Measurements from ENCODE around the gene ZBTB7C. TPM values are rescaled to one million over a fixed set of nuclear protein-coding genes. Genes with fewer than 3 reads are reported as not detected.

The ZBTB7C gene
- total RNA-seq, 2 experiments from 2014 or later, result not detected

DNA sequence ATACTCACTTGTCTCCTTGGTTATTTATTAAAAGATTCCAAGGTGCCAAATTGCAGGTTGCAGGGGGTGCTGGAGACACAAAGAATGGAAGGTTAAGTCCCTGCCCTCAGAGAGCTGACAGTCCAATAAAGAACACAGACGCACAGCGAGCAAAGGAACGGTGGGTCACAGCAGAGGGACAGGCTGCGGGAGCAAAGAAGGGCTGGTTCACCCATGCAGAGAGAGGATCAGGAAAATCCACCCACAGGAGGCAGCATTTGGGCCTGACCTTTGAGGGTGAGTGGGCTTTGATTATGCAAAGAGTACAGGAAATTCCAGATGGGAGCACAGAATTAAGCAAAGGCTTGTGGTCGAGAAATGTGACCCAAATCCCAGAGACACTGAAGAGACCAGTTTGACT lies 45.0 kb downstream of the ZBTB7C start:
- no peak overlapping the region for H3K27ac ChIP-seq (ENCODE audit: low read depth, low read length, poor library complexity, severe bottlenecking)
- DNase-seq (ENCODE audit: low spot score), result no peak
- POLR2A ChIA-PET, result no interaction called here
- no peaks in the 10 kb centered on the region for H3K79me2 ChIP-seq (ENCODE audit: insufficient read depth, low read depth, low read length)
- intact Hi-C loops (cut with micrococcal nuclease; ENCODE audit: unreplicated experiment), result no loop called here
- H3K4me1 ChIP-seq (ENCODE audit: insufficient read depth, low read length, poor library complexity, severe bottlenecking), result no peaks in the 10 kb centered on the region
- no peaks in the 10 kb centered on the region for H3K9me2 ChIP-seq (ENCODE audit: insufficient read depth, low read length)
- H4K20me1 ChIP-seq (ENCODE audit: insufficient read depth, low read length), result no peaks in the 10 kb centered on the region
- TF ChIP-seq EZH2phosphoT487 (IDR thresholded peaks at IDR 0.05; ENCODE audit: borderline replicate concordance, low read depth, low read length), result no peak
- TF ChIP-seq, protein P1, sequence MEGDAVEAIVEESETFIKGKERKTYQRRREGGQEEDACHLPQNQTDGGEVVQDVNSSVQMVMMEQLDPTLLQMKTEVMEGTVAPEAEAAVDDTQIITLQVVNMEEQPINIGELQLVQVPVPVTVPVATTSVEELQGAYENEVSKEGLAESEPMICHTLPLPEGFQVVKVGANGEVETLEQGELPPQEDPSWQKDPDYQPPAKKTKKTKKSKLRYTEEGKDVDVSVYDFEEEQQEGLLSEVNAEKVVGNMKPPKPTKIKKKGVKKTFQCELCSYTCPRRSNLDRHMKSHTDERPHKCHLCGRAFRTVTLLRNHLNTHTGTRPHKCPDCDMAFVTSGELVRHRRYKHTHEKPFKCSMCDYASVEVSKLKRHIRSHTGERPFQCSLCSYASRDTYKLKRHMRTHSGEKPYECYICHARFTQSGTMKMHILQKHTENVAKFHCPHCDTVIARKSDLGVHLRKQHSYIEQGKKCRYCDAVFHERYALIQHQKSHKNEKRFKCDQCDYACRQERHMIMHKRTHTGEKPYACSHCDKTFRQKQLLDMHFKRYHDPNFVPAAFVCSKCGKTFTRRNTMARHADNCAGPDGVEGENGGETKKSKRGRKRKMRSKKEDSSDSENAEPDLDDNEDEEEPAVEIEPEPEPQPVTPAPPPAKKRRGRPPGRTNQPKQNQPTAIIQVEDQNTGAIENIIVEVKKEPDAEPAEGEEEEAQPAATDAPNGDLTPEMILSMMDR (conservative IDR thresholded peaks at IDR 0.05; ENCODE audit: low read length), result no peak
- no peaks in the 10 kb centered on the region for H3K9me3 ChIP-seq (ENCODE audit: low read length)
- H3K4me3 ChIP-seq (ENCODE audit: low read depth, low read length, poor library complexity, severe bottlenecking), result no peak overlapping the region
- H3K36me3 ChIP-seq (ENCODE audit: insufficient read depth, low read length), result no peaks in the 10 kb centered on the region
- BruUV-seq (replicated peaks), result no TSS peak
- CTCF ChIA-PET (ENCODE audit: unreplicated experiment), result no interaction called here
- H3K4me2 ChIP-seq (ENCODE audit: low read length), result no peak overlapping the region
- no peak overlapping the region for H2AFZ ChIP-seq (ENCODE audit: low read length)

DNA sequence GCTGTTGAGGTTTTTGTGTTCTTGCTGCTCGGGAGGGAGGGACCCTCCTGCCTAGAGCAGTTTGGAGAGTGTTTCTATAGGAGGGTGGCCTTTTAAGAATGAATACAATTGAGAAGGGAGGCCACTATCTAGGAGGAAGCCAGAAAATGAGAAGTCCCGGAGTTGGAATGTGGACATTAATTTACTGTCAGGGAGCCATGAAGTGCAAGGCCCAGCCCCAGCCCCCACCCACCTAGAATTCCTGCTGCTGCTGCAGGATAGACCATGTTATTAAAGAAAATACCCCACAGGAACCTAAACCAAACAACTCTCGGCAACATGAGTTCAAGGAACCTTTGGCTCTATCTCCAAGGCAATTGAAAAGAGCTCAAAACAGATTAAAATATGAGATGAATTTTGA lies 46.0 kb downstream of the ZBTB7C start:
- H3K79me2 ChIP-seq (ENCODE audit: insufficient read depth, low read depth, low read length), result no peaks in the 10 kb centered on the region
- ChIA-PET CTCF (ENCODE audit: unreplicated experiment) (no interaction called here), POLR2A (no interaction called here)
- H3K9me2 ChIP-seq (ENCODE audit: insufficient read depth, low read length), result no peaks in the 10 kb centered on the region
- H3K4me3 ChIP-seq (ENCODE audit: low read depth, low read length, poor library complexity, severe bottlenecking), result no peak overlapping the region
- no peak overlapping the region for H3K27ac ChIP-seq (ENCODE audit: low read depth, low read length, poor library complexity, severe bottlenecking)
- no peaks in the 10 kb centered on the region for H3K9me3 ChIP-seq (ENCODE audit: low read length)
- DNase-seq (ENCODE audit: low spot score), result no peak
- H3K4me1 ChIP-seq (ENCODE audit: insufficient read depth, low read length, poor library complexity, severe bottlenecking), result no peaks in the 10 kb centered on the region
- BruUV-seq (replicated peaks), result no TSS peak
- H3K36me3 ChIP-seq (ENCODE audit: insufficient read depth, low read length), result no peaks in the 10 kb centered on the region
- TF ChIP-seq EZH2phosphoT487 (IDR thresholded peaks at IDR 0.05; ENCODE audit: borderline replicate concordance, low read depth, low read length), result no peak
- TF ChIP-seq, protein P1 (conservative IDR thresholded peaks at IDR 0.05; ENCODE audit: low read length), result no peak
- intact Hi-C loops (cut with micrococcal nuclease; ENCODE audit: unreplicated experiment), result no loop called here
- H4K20me1 ChIP-seq (ENCODE audit: insufficient read depth, low read length), result no peaks in the 10 kb centered on the region
- H2AFZ ChIP-seq (ENCODE audit: low read length), result no peak overlapping the region
- H3K4me2 ChIP-seq (ENCODE audit: low read length), result no peak overlapping the region

DNA sequence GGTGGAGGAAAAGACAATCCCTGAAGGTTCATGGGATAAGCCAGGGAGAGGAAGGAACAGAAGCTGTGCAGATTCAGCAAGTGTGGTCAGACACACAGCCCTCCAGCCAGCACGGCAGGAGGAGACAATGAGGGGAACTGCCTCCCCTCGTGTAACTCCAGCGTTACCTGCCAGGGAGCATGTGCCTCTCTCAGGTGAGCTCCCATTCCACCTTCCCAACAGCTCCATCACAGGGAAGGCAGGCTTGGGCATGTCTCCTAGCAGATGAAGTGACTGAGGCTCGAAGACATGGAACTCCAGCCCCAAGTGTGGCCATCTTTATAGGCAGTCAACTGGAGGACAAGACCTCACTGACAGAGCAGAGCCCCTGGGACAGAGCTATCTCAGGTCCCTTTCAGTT lies 47.4 kb downstream of the ZBTB7C start:
- Histone ChIP-seq H3K4me2 (ENCODE audit: low read length) (no peak overlapping the region), H4K20me1 (ENCODE audit: insufficient read depth, low read length) (no peaks in the 10 kb centered on the region), H3K4me1 (ENCODE audit: insufficient read depth, low read length, poor library complexity, severe bottlenecking) (no peaks in the 10 kb centered on the region), H3K27ac (ENCODE audit: low read depth, low read length, poor library complexity, severe bottlenecking) (no peak overlapping the region), H3K36me3 (ENCODE audit: insufficient read depth, low read length) (no peaks in the 10 kb centered on the region), H3K9me2 (ENCODE audit: insufficient read depth, low read length) (no peaks in the 10 kb centered on the region), H3K9me3 (ENCODE audit: low read length) (no peaks in the 10 kb centered on the region), H3K4me3 (ENCODE audit: low read depth, low read length, poor library complexity, severe bottlenecking) (no peak overlapping the region), H3K79me2 (ENCODE audit: insufficient read depth, low read depth, low read length) (no peaks in the 10 kb centered on the region), H2AFZ (ENCODE audit: low read length) (no peak overlapping the region)
- BruUV-seq (replicated peaks), result no TSS peak
- TF ChIP-seq, protein P1 (conservative IDR thresholded peaks at IDR 0.05; ENCODE audit: low read length), result no peak
- no peak for TF ChIP-seq EZH2phosphoT487 (IDR thresholded peaks at IDR 0.05; ENCODE audit: borderline replicate concordance, low read depth, low read length)
- no peak for DNase-seq (ENCODE audit: low spot score)
- ChIA-PET CTCF (ENCODE audit: unreplicated experiment) (no interaction called here), POLR2A (interaction anchor here (0.7 kb wide), 1 partner anchor 1518 kb away, joined by 3 read pairs; no protein-coding TSS in a partner anchor)
- intact Hi-C loops (cut with micrococcal nuclease; ENCODE audit: unreplicated experiment), result no loop called here

All from OCI-LY7 (cell line).